Activated CD4-positive, alpha-beta T cell treated with anti-CD3 and anti-CD28 coated beads for 4 hours (primary cell): ENCODE measurements around the gene ZNF521.

Experiments
- DNase-seq, 2 donors: peaks; one replicate each; pipeline ENCODE4 v3.0.0-alpha.2; 2020

ZNF521 gene

GRCh38 chr18:25244924-25245698 is 106.9 kb downstream of the ZNF521 start:
- no peak for DNase-seq

- no peak for DNase-seq
Observed at GRCh38 chr18:25244170-25244569, 107.8 kb downstream of the ZNF521 start.

DNA sequence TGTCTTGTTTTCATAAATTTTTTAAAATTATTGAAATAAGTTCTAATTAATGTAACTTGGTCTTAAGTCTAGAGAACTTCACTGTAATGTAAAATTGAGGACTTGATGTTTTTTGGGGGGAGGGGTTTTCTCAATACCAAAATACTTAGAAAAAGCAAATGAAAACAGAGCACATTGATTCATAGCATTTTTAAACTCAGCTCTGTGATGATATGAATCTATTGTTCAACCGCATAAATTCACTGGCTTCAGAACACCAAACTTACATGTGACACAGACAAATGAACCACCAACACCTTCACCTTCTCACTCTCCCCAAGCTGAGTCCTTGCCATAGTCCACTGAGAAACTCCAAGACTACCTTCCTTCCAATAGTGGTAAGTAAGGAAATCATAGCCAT is 108.2 kb downstream of the ZNF521 start:
- DNase-seq = no peak

GRCh38 chr18:25243257-25243656 is 108.7 kb downstream of the ZNF521 start:
- no peak for DNase-seq

DNA sequence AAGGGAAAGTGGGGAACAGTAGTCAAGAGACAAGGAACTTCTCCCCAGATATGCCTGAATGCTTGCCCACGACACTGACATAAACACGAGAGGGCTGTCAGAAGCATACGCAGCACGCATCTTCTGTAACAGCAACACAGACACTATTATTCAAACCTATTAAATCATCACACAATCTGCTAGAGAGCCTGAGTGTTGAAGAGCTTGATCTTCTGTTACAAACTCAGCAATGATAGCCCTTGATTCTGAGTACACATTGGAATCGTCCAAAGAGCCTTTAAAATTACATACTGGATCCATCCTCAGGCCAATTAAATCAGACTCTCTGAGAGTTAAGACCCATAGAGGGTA is 111.6 kb downstream of the ZNF521 start:
- DNase-seq = no peak

DNA sequence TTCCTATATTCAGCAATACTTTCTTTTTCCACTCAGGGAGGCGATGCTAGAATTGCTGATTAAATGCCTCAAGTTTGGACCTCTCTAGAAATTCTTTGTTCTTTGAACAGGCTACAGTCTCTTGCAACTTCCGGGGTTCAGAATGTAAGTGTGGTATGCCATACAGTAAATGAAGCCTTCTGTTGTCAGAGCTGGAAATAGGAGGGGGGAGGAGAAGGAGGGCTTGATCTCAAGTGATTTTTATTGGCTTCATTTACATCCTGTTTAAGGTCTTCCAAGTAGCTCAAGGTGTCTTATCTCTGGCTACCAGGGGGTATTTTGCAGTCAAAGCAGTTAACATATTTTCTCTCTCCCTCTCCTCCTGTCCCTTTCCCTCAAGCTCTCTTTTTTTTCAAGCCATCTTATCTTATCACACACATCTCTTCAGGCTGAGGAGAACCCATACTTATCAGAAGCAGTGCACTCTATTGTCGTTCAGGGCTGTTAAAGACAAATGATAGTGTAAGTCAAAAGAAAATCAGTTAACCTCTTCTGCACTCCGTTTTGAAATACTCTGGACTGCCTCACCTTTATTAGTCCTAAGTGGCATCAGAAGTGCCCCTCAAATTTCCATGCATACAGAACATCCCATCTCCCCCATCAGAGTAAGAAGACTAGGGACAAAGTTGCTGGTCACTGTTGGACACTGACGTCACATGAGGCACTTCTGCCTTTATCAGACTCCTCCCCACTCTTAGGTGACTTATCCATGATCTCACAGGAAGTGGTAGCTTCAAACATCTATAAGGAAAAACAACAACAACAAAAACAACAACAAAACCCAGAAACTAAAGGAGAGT is 112.2 kb downstream of the ZNF521 start:
- no peak for DNase-seq

GRCh38 chr18:25239151-25239550 is 112.8 kb downstream of the ZNF521 start:
- no peak for DNase-seq

DNA sequence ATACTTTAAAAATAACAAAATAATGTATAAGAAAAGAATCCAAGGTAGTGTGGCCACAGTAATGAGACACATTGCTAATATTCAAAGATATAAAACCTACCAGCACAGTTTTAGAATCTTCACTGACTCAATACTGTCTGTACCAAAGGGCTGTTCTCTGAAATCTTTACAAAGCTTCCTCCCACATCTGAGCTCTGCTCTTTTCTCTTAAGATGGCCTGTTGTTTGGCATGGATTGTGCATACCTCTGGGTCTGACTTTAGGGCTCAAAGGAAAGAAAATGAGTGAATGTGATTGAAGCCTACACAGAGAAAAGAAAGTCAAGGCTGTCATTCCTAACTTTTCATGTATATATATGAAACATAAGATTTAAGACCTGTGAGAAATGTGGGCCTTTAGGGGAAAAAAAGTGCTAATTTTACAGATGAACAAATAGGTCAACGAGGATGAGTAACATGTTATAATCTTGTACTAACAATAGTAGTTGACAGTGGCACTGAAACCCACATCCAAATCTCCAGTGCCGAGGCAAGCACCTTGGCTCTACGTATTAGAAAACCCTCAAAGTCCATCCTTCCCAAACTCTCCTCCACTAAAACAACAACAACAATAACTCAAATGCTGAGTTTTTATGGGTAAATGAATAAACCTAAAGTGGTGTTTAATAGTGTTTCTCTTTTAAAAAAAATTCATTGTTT is 114.2 kb downstream of the ZNF521 start:
- no peak for DNase-seq

DNA sequence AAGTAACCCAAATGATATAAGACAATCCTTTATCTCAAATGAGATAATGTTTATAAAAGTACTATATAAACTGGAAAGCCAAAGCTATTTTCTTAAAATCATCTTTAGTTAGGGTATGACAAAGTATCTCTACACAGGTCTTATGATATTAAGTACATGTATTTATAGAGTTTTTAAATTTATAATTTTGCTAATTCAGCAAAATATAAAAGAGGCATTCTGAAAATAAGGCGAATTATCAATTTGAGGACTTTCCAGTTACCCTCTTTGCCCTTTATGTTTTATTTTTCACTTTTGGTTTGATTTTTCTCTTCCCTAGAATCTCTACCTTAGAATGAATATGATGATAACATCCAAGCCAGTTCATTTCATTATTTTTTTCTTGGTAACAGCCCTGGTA is 115.2 kb downstream of the ZNF521 start:
- DNase-seq = no peak

DNA sequence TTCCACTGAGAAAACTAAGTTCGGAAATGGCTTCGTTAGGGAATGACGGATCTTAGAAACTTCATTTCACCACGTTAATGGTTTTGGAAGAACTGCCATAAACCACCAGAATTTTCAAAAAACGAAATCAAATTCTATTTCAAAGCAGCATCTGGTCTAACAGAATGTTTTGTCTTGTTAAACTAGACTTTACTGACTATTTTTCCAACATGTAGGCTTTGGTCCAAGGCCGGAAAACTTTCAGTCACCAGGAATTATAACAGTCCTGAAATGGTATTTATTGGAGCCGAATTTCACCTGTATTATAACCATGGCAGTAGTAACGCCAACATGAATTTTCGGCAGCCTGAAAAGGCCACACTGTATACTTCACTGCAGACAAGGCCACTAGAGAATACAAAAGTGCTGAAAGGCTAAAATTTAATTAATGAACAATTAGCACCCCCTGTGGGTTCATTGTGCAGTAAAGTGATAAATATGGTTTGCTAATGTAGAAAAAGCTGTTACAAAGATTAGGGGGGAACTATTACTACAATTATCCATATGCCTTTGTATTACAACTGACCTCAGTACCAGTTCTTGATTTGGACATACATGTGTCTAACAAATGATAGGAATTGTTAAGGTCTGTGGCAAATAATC is 116.4 kb downstream of the ZNF521 start:
- no peak for DNase-seq

- no peak for DNase-seq
Observed at GRCh38 chr18:25234740-25235345, 117.1 kb downstream of the ZNF521 start.

- no peak for DNase-seq
Observed at GRCh38 chr18:25234322-25234639, 117.7 kb downstream of the ZNF521 start.

DNA sequence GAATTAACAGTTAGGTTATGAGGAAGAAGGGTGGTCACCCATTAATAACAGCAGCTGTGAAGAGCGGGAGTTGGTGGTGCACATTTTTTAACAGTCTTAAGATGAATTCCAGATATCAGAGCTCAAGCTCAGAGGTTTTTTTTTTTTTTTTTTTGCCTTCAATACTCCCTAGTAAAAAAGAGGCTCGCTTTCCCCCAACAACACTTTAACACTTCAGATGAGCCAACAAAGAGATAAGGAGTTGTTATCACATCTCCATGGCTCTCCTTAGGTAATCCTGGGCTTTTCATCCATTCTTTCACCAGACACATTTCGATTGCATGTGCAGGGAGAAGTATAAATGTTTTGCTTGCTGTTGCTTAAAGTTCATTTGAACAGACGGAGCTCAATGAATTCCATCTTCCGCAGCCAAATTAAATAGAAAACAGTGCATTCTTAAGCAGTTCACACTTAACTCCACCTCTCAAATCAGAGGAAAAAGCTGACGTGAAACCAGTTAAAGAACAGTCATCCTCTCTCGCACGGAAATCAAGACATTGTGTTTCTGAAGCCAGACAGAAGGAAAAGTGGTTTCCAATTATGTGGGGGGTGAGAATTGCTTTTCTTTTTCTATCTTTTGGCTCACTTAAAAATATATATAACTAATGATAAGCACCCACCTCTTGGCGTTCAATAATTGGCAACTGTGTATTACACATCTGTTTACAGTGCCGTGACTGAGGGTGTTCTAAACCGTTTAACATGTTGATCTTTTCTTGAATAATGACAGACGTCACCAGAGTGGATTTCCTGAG is 118.2 kb downstream of the ZNF521 start:
- DNase-seq = no peak

DNA sequence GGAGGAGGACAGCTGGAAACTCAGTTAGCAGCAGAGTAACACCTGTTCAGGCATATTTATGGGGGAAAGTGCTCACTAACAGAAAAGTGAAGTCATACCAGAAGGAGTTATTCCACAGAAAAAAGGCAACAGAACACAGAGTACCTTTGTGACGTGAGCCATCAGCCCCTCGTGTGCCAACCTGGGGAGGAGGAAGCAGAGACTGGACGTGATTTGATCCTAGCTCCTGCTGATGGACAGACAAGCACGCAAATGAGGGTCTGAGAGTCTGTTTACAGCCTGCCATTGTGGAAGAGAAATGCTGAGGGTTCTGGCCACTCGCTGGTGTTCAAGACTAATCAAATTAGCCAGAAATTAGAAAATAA is 120.7 kb downstream of the ZNF521 start:
- no peak for DNase-seq

- no peak for DNase-seq
Observed at GRCh38 chr18:25230658-25231326, 121.2 kb downstream of the ZNF521 start.

DNA sequence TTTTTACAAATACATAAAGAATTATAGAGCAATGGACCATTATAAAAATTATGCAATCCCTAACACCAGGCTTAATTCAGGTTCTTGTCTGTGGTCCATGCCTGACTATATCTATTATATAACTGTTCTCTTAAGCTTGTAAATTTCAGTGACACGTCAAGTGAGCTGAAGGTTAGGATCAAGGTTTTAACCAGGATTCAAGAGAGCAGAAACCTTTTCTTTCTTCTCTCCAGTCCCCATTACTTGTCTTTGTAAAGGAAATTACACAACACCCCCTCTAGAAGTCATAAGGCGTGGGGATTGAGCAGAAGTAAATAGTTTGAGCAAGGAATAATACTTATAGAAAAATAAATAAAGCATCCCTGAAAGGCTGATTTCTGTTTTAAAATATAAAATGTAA is 122.0 kb downstream of the ZNF521 start:
- DNase-seq = no peak

GRCh38 chr18:25229081-25229480 is 122.9 kb downstream of the ZNF521 start:
- no peak for DNase-seq

- DNase-seq = no peak
Observed at GRCh38 chr18:25228410-25228809, 123.6 kb downstream of the ZNF521 start.

DNA sequence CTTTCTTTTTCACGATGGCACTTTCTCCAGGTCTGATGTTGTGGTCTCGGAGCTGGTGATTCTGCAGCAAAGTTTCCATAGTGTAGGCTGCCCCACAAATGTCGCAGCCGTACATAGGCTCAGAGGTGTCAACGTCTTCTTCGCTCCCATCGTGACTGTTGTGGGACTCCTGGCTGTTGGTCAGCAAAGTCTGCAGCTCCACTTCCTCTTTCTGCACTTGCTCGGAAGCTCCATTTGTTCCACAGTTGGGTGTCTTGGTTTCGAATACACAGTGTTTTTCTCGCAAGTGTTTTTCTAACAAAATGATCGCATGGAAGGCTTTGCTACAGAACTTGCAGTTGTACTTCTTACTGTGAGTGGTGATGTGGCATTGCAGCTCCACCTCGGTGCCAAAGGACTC is 126.8 kb downstream of the ZNF521 start:
- DNase-seq = no peak

GRCh38 chr18:25223899-25224886 is 127.8 kb downstream of the ZNF521 start:
- no peak for DNase-seq
